Measurements from ENCODE around the gene GFRA4.

Gene GFRA4

GRCh38 chr20:3631534-3631933 is 31.7 kb downstream of the GFRA4 start:
- no peak overlapping the region for H2AFZ ChIP-seq (ENCODE audit: low read length)
- H3K9ac ChIP-seq (ENCODE audit: low read depth, low read length, poor library complexity, severe bottlenecking) = no peak overlapping the region
- H3K9me2 ChIP-seq (replicated peaks; ENCODE audit: low read depth, low read length) = no peaks in the 10 kb centered on the region

GRCh38 chr20:3630429-3630828 is 32.8 kb downstream of the GFRA4 start:
- Histone ChIP-seq H3K9ac (ENCODE audit: low read depth, low read length, poor library complexity, severe bottlenecking) (no peak overlapping the region), H3K4me3 (ENCODE audit: low read length, poor library complexity, severe bottlenecking) (no peak overlapping the region), H3K27me3 (ENCODE audit: insufficient read depth, low read length, poor library complexity, severe bottlenecking) (no peaks in the 10 kb centered on the region), H3K4me1 (ENCODE audit: insufficient read depth, low read length, poor library complexity, severe bottlenecking) (peaks cover 8% of the 10 kb centered on the region), H3K9me3 (ENCODE audit: insufficient read depth, low read depth, low read length) (no peaks in the 10 kb centered on the region), H3K36me3 (ENCODE audit: insufficient read depth, low read length) (peaks cover 9% of the 10 kb centered on the region; the same call in 1 of the 2 replicates), H2AFZ (ENCODE audit: low read length) (no peak overlapping the region), H3F3A (ENCODE audit: low read depth) (no peaks in the 10 kb centered on the region), H3K4me2 (ENCODE audit: low read depth, low read length, poor library complexity, severe bottlenecking) (no peak overlapping the region), H3K79me2 (ENCODE audit: insufficient read depth, low read length) (no peaks in the 10 kb centered on the region), H3K9me2 (replicated peaks; ENCODE audit: low read depth, low read length) (no peaks in the 10 kb centered on the region), H4K20me1 (ENCODE audit: insufficient read depth, low read length, poor library complexity, severe bottlenecking) (no peaks in the 10 kb centered on the region)
- TF ChIP-seq CTCF (conservative IDR thresholded peaks at IDR 0.05; ENCODE audit: low read length) (no peak), EZH2phosphoT487 (IDR thresholded peaks at IDR 0.05; ENCODE audit: borderline replicate concordance) (no peak)

More at GRCh38 chr20:3631534-3631933, 31.7 kb downstream of the GFRA4 start:
- TF ChIP-seq EZH2phosphoT487 (IDR thresholded peaks at IDR 0.05; ENCODE audit: borderline replicate concordance) (no peak), CTCF (conservative IDR thresholded peaks at IDR 0.05; ENCODE audit: low read length) (no peak)
- Histone ChIP-seq H3K4me3 (ENCODE audit: low read length, poor library complexity, severe bottlenecking) (no peak overlapping the region), H3K36me3 (ENCODE audit: insufficient read depth, low read length) (peaks cover 9% of the 10 kb centered on the region; the same call in 1 of the 2 replicates), H3K79me2 (ENCODE audit: insufficient read depth, low read length) (no peaks in the 10 kb centered on the region), H3K4me2 (ENCODE audit: low read depth, low read length, poor library complexity, severe bottlenecking) (no peak overlapping the region), H3F3A (ENCODE audit: low read depth) (no peaks in the 10 kb centered on the region), H4K20me1 (ENCODE audit: insufficient read depth, low read length, poor library complexity, severe bottlenecking) (no peaks in the 10 kb centered on the region), H3K9me3 (ENCODE audit: insufficient read depth, low read depth, low read length) (no peaks in the 10 kb centered on the region), H3K27me3 (ENCODE audit: insufficient read depth, low read length, poor library complexity, severe bottlenecking) (no peaks in the 10 kb centered on the region), H3K4me1 (ENCODE audit: insufficient read depth, low read length, poor library complexity, severe bottlenecking) (peaks cover 8% of the 10 kb centered on the region)

- peaks cover 9% of the 10 kb centered on the region; the same call in 1 of the 2 replicates for H3K36me3 ChIP-seq (ENCODE audit: insufficient read depth, low read length)
- H3K9me2 ChIP-seq (replicated peaks; ENCODE audit: low read depth, low read length) = no peaks in the 10 kb centered on the region
- TF ChIP-seq CTCF (conservative IDR thresholded peaks at IDR 0.05; ENCODE audit: low read length) (no peak), EZH2phosphoT487 (IDR thresholded peaks at IDR 0.05; ENCODE audit: borderline replicate concordance) (no peak)
Measured at GRCh38 chr20:3629893-3630292, 33.3 kb downstream of the GFRA4 start.

More at GRCh38 chr20:3629893-3630292, 33.3 kb downstream of the GFRA4 start:
- H3K9ac ChIP-seq (ENCODE audit: low read depth, low read length, poor library complexity, severe bottlenecking) = no peak overlapping the region
- no peaks in the 10 kb centered on the region for H3K27me3 ChIP-seq (ENCODE audit: insufficient read depth, low read length, poor library complexity, severe bottlenecking)
- H4K20me1 ChIP-seq (ENCODE audit: insufficient read depth, low read length, poor library complexity, severe bottlenecking) = no peaks in the 10 kb centered on the region
- H3K79me2 ChIP-seq (ENCODE audit: insufficient read depth, low read length) = no peaks in the 10 kb centered on the region
- no peaks in the 10 kb centered on the region for H3K9me3 ChIP-seq (ENCODE audit: insufficient read depth, low read depth, low read length)
- H3K4me1 ChIP-seq (ENCODE audit: insufficient read depth, low read length, poor library complexity, severe bottlenecking) = peaks cover 8% of the 10 kb centered on the region
- H3K4me3 ChIP-seq (ENCODE audit: low read length, poor library complexity, severe bottlenecking) = no peak overlapping the region
- no peak overlapping the region for H3K4me2 ChIP-seq (ENCODE audit: low read depth, low read length, poor library complexity, severe bottlenecking)
- H2AFZ ChIP-seq (ENCODE audit: low read length) = no peak overlapping the region
- H3F3A ChIP-seq (ENCODE audit: low read depth) = no peaks in the 10 kb centered on the region

Data from Loucy (cell line).